Astrocyte (in vitro differentiated cells and primary cell): ENCODE measurements around the gene EXOSC10. TPM values are rescaled to one million over a fixed set of nuclear protein-coding genes. Genes with fewer than 3 reads are reported as not detected.

Experiments
- DNase-seq: peaks from one replicate; pipeline ENCODE4 v3.0.0-alpha.2; 2010; ENCODE audit warnings: low read depth
- FAIRE-seq: peaks from 2 replicates; lab custom pipeline; 2011; peaks lifted over from hg19 to GRCh38; lab: Jason Lieb, UNC
- H2AFZ ChIP-seq: 2 replicates; pipeline ENCODE4 v1.6.0; 2012; ENCODE audit warnings: low read depth, low read length, inconsistent platforms
- H3K27ac ChIP-seq: 2 replicates; pipeline ENCODE4 v1.5.1; 2011; ENCODE audit warnings: low read depth, low read length, inconsistent platforms
- H3K27me3 ChIP-seq: 2 replicates; pipeline ENCODE4 v1.6.0; 2011; ENCODE audit warnings: low read length, inconsistent platforms; ENCODE audit not compliant: insufficient read depth
- H3K36me3 ChIP-seq: 2 replicates; pipeline ENCODE4 v1.5.1; 2011; ENCODE audit warnings: low read length, inconsistent platforms; ENCODE audit not compliant: insufficient read depth
- H3K4me1 ChIP-seq: 2 replicates; pipeline ENCODE4 v1.5.1; 2011; ENCODE audit warnings: low read length, inconsistent platforms; ENCODE audit not compliant: insufficient read depth
- H3K4me2 ChIP-seq: 2 replicates; pipeline ENCODE4 v1.6.0; 2012; ENCODE audit warnings: low read length, inconsistent platforms
- H3K4me3 ChIP-seq: 2 replicates; pipeline ENCODE4 v1.5.1; 2011; ENCODE audit warnings: low read depth, mild to moderate bottlenecking, low read length, inconsistent platforms; ENCODE audit not compliant: insufficient read depth
- H3K79me2 ChIP-seq: 2 replicates; pipeline ENCODE4 v1.6.0; 2012; ENCODE audit warnings: mild to moderate bottlenecking, low read length, inconsistent platforms; ENCODE audit not compliant: insufficient read depth
- H3K9ac ChIP-seq: 2 replicates; pipeline ENCODE4 v1.6.0; 2012; ENCODE audit warnings: mild to moderate bottlenecking, low read length, inconsistent platforms
- H3K9me3 ChIP-seq: 2 replicates; pipeline ENCODE4 v1.5.1; 2012; ENCODE audit warnings: low read depth, mild to moderate bottlenecking, low read length, inconsistent platforms; ENCODE audit not compliant: insufficient read depth
- H4K20me1 ChIP-seq: 2 replicates; pipeline ENCODE4 v1.6.0; 2012; ENCODE audit warnings: low read length, inconsistent platforms; ENCODE audit not compliant: insufficient read depth
- H3K27ac Mint-ChIP-seq: one replicate; pipeline ENCODE4 v1.8.0; 2021; ENCODE audit warnings: mild to moderate bottlenecking, mixed read lengths; ENCODE audit not compliant: unreplicated experiment
- H3K27me3 Mint-ChIP-seq: one replicate; pipeline ENCODE4 v1.8.0; 2021; ENCODE audit warnings: low read depth, mixed read lengths; ENCODE audit not compliant: unreplicated experiment
- H3K36me3 Mint-ChIP-seq: one replicate; pipeline ENCODE4 v1.8.0; 2021; ENCODE audit warnings: low read depth, mixed read lengths; ENCODE audit not compliant: unreplicated experiment
- H3K4me1 Mint-ChIP-seq: one replicate; pipeline ENCODE4 v1.8.0; 2021; ENCODE audit warnings: low read depth, mixed read lengths; ENCODE audit not compliant: unreplicated experiment
- H3K4me3 Mint-ChIP-seq: one replicate; pipeline ENCODE4 v1.8.0; 2021; ENCODE audit warnings: mild to moderate bottlenecking, moderate library complexity, mixed read lengths; ENCODE audit not compliant: unreplicated experiment
- H3K9me3 Mint-ChIP-seq: one replicate; pipeline ENCODE4 v1.8.0; 2021; ENCODE audit warnings: mild to moderate bottlenecking, mixed read lengths; ENCODE audit not compliant: unreplicated experiment
- CTCF ChIP-seq: IDR thresholded peaks from 2 replicates; pipeline ENCODE4 v1.5.1; 2011; ENCODE audit warnings: low read depth, mild to moderate bottlenecking, inconsistent platforms, low read length, moderate library complexity; ENCODE audit not compliant: insufficient read depth
- EZH2 ChIP-seq: IDR thresholded peaks from 2 replicates; pipeline ENCODE4 v1.6.1; 2012; ENCODE audit warnings: mild to moderate bottlenecking, low read length, inconsistent platforms; ENCODE audit not compliant: insufficient read depth
- total RNA-seq: library from RNA; stranded (reverse); gene quantifications from 2 replicates; pipeline ENCODE4 v1.2.1, GENCODE V29; 2021

The EXOSC10 gene
- total RNA-seq, 1 donor from 2014 or later = 56.8 TPM

- no peaks in the 10 kb centered on the region for H3K9me3 ChIP-seq
- Mint-ChIP-seq H3K27ac (no peak overlapping the region), H3K4me1 (peaks cover 3% of the 10 kb centered on the region), H3K27me3 (no peaks in the 10 kb centered on the region), H3K4me3 (no peak overlapping the region), H3K36me3 (peaks cover 15% of the 10 kb centered on the region), H3K9me3 (no peaks in the 10 kb centered on the region)
- H3K27me3 ChIP-seq = no peaks in the 10 kb centered on the region
- H3K9ac ChIP-seq = no peak overlapping the region
- peaks cover 10% of the 10 kb centered on the region for H3K36me3 ChIP-seq
- no peak overlapping the region for H3K4me3 ChIP-seq
- TF ChIP-seq EZH2 (no peak), CTCF (no peak)
- H3K4me2 ChIP-seq = no peak overlapping the region
- DNase-seq = no peak
- H3K79me2 ChIP-seq = no peaks in the 10 kb centered on the region
- H4K20me1 ChIP-seq = no peaks in the 10 kb centered on the region
- no peak overlapping the region for H3K27ac ChIP-seq
- FAIRE-seq = no peak
- no peak overlapping the region for H2AFZ ChIP-seq
- peaks cover 15% of the 10 kb centered on the region for H3K4me1 ChIP-seq
Measured at GRCh38 chr1:11138029-11138428, 38.4 kb upstream of the EXOSC10 start.

DNA sequence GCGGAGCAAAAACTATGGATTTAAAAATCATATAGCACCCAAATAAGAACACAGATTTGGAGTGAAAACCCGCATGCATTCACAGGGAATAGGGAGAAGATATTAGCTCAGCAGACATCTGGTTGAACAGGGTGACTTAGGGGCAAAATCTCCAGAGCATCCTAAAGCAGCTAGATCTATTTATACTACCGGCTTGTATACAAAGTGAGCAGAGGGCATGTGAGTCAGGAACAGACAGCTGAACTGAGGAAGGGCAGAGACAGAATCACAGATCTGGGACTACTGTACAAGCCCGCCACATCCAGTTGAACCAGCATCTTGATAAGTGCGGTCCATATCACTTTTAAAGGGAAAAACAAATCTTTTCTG is 35.2 kb upstream of the EXOSC10 start:
- DNase-seq = no peak
- no peaks in the 10 kb centered on the region for H3K9me3 Mint-ChIP-seq
- TF ChIP-seq CTCF = no peak
- TF ChIP-seq EZH2 = no peak
- Histone ChIP-seq H3K9ac (no peak overlapping the region), H3K4me3 (no peak overlapping the region), H3K4me2 (peak overlapping the region; percentile 1), H3K79me2 (no peaks in the 10 kb centered on the region), H3K27ac (no peak overlapping the region), H3K9me3 (no peaks in the 10 kb centered on the region), H4K20me1 (no peaks in the 10 kb centered on the region), H3K4me1 (peaks cover 15% of the 10 kb centered on the region), H3K36me3 (peaks cover 26% of the 10 kb centered on the region), H3K27me3 (no peaks in the 10 kb centered on the region), H2AFZ (no peak overlapping the region)
- H3K27ac Mint-ChIP-seq = no peak overlapping the region
- peaks cover 3% of the 10 kb centered on the region for H3K4me1 Mint-ChIP-seq
- H3K4me3 Mint-ChIP-seq = no peak overlapping the region
- no peaks in the 10 kb centered on the region for H3K27me3 Mint-ChIP-seq
- H3K36me3 Mint-ChIP-seq = peaks cover 23% of the 10 kb centered on the region
- no peak for FAIRE-seq

DNA sequence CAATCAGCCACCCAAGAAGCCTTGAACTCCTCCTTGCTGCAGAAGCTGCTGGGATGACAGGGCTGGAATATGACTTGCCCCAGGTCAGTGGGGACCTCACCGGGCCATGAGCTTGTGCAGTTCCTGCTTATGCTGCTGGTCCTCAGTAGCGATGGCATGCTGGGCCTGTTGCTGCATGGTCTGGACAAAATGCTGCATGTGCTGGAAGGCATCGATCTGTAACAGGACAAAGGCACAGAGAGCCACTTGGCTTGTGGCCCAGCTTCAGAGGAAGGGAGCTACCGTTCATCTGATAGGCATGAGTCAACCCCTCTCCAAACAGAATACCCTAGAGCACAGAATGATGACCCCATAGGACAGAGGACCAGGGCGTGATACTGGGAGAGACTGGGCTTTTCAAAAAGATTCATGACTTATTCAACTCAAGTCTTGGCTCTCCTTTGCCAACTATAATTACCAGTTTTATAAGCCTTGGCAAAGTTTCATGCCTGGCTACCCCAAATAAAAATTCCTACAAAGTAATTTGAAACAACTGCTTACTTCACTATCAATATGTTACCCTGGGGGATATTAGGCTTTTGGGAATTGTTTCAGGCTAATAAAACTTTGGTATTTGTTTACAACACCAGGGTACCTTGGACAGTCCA is 34.7 kb upstream of the EXOSC10 start:
- peaks cover 26% of the 10 kb centered on the region for H3K36me3 Mint-ChIP-seq
- peaks cover 3% of the 10 kb centered on the region for H3K4me1 Mint-ChIP-seq
- Histone ChIP-seq H3K9ac (no peak overlapping the region), H4K20me1 (no peaks in the 10 kb centered on the region), H3K36me3 (peaks cover 30% of the 10 kb centered on the region), H3K4me3 (no peak overlapping the region), H3K27ac (no peak overlapping the region), H3K4me2 (peak overlapping the region; percentile 1), H3K79me2 (no peaks in the 10 kb centered on the region), H3K4me1 (peaks cover 13% of the 10 kb centered on the region), H2AFZ (no peak overlapping the region), H3K9me3 (no peaks in the 10 kb centered on the region), H3K27me3 (no peaks in the 10 kb centered on the region)
- FAIRE-seq (no peak), DNase-seq (peak; percentile 10)
- no peaks in the 10 kb centered on the region for H3K9me3 Mint-ChIP-seq
- no peak overlapping the region for H3K4me3 Mint-ChIP-seq
- H3K27me3 Mint-ChIP-seq = no peaks in the 10 kb centered on the region
- TF ChIP-seq CTCF (no peak), EZH2 (no peak)
- no peak overlapping the region for H3K27ac Mint-ChIP-seq
